Type B pancreatic cell (in vitro differentiated cells): ENCODE results near the gene FAM149A. TPM values are rescaled to one million over a fixed set of nuclear protein-coding genes. Genes with fewer than 3 reads are reported as not detected.

Source experiments
- DNase-seq: peaks from one replicate; pipeline ENCODE4 v3.0.0; 2021; ENCODE audit warnings: mixed read lengths; ENCODE audit not compliant: unreplicated experiment; ENCODE audit errors: extremely low spot score
- H3K27ac Mint-ChIP-seq: 2 replicates; pipeline ENCODE4 v1.8.0; 2021; ENCODE audit warnings: mild to moderate bottlenecking, mixed read lengths
- H3K27me3 Mint-ChIP-seq: 2 replicates; pipeline ENCODE4 v1.8.0; 2021; ENCODE audit warnings: mixed read lengths
- H3K36me3 Mint-ChIP-seq: 2 replicates; pipeline ENCODE4 v1.8.0; 2021; ENCODE audit warnings: mixed read lengths
- H3K4me1 Mint-ChIP-seq: one replicate; pipeline ENCODE4 v1.8.0; 2021; ENCODE audit warnings: mixed read lengths; ENCODE audit not compliant: unreplicated experiment
- H3K4me3 Mint-ChIP-seq: 2 replicates; pipeline ENCODE4 v1.8.0; 2021; ENCODE audit warnings: mild to moderate bottlenecking, mixed read lengths
- H3K9me3 Mint-ChIP-seq: 2 replicates; pipeline ENCODE4 v1.8.0; 2021; ENCODE audit warnings: mixed read lengths
- CTCF ChIP-seq: fragments of 200-600 bp; sonication (generic); conservative IDR thresholded peaks from 2 replicates; pipeline ENCODE4 v1.5.0; 2021; ENCODE audit warnings: antibody characterized with exemption, mild to moderate bottlenecking
- total RNA-seq: library from RNA; stranded (reverse); gene quantifications from 2 replicates; pipeline ENCODE4 v1.2.1, GENCODE V29; 2021; ENCODE audit warnings: low replicate concordance

The FAM149A gene
- total RNA-seq, 1 donor from 2014 or later: 9.3 TPM

GRCh38 chr4:186095406-186095805 is 9.1 kb upstream of the FAM149A start:
- DNase-seq: no peak
- no peak overlapping the region for H3K27ac Mint-ChIP-seq
- no peak for TF ChIP-seq CTCF
- H3K4me1 Mint-ChIP-seq: peaks cover 17% of the 10 kb centered on the region
- H3K27me3 Mint-ChIP-seq: no peaks in the 10 kb centered on the region
- no peaks in the 10 kb centered on the region for H3K36me3 Mint-ChIP-seq
- no peaks in the 10 kb centered on the region for H3K9me3 Mint-ChIP-seq
- no peak overlapping the region for H3K4me3 Mint-ChIP-seq

- DNase-seq: no peak
- Mint-ChIP-seq H3K9me3 (no peaks in the 10 kb centered on the region), H3K27ac (no peak overlapping the region), H3K4me1 (peaks cover 17% of the 10 kb centered on the region), H3K27me3 (no peaks in the 10 kb centered on the region), H3K36me3 (no peaks in the 10 kb centered on the region), H3K4me3 (no peak overlapping the region)
- TF ChIP-seq CTCF: no peak
Observed at GRCh38 chr4:186096681-186097165, 7.8 kb upstream of the FAM149A start.

- H3K27me3 Mint-ChIP-seq: no peaks in the 10 kb centered on the region
- no peak overlapping the region for H3K4me3 Mint-ChIP-seq
- no peak overlapping the region for H3K27ac Mint-ChIP-seq
- TF ChIP-seq CTCF: no peak
- H3K9me3 Mint-ChIP-seq: no peaks in the 10 kb centered on the region
- no peaks in the 10 kb centered on the region for H3K36me3 Mint-ChIP-seq
- no peak for DNase-seq
- peaks cover 17% of the 10 kb centered on the region for H3K4me1 Mint-ChIP-seq
Observed at GRCh38 chr4:186097386-186097785, 7.1 kb upstream of the FAM149A start.

GRCh38 chr4:186102931-186103330 is 1.6 kb upstream of the FAM149A start:
- Mint-ChIP-seq H3K9me3 (peaks cover 5% of the 10 kb centered on the region), H3K4me3 (peak overlapping the region; percentile 70), H3K4me1 (peaks cover 18% of the 10 kb centered on the region), H3K36me3 (peaks cover 4% of the 10 kb centered on the region), H3K27ac (no peak overlapping the region), H3K27me3 (peaks cover 41% of the 10 kb centered on the region)
- no peak for DNase-seq
- no peak for TF ChIP-seq CTCF

GRCh38 chr4:186104890-186105646 is 564 bp downstream of the FAM149A start:
- Mint-ChIP-seq H3K4me1 (peaks cover 15% of the 10 kb centered on the region), H3K9me3 (peaks cover 5% of the 10 kb centered on the region), H3K4me3 (peak overlapping the region; percentile 91), H3K27me3 (peaks cover 44% of the 10 kb centered on the region), H3K36me3 (peaks cover 4% of the 10 kb centered on the region), H3K27ac (peak overlapping the region; percentile 90)
- no peak for TF ChIP-seq CTCF
- DNase-seq: no peak
